Measurements from ENCODE around the gene AGO3.

- no peak for TF ChIP-seq FOSL1 (IDR thresholded peaks at IDR 0.05; ENCODE audit: low read depth)
- no peak for TF ChIP-seq JUND (IDR thresholded peaks at IDR 0.05)
- TF ChIP-seq CTCF (IDR thresholded peaks at IDR 0.05 in 2 of 3, conservative IDR thresholded peaks at IDR 0.05 in 1 of 3; ENCODE audit: borderline replicate concordance in 1 of 3, insufficient read depth in 1 of 3, low read depth in 2 of 3, low read length in 2 of 3) = no peak
- no peak for TF ChIP-seq SIN3A (IDR thresholded peaks at IDR 0.05; ENCODE audit: low read depth)
- TF ChIP-seq RAD21 (IDR thresholded peaks at IDR 0.05; ENCODE audit: low read depth) = no peak
- TF ChIP-seq ZNF274 (IDR thresholded peaks at IDR 0.05; ENCODE audit: low read depth, low read length) = no peak
- TF ChIP-seq POLR2A (IDR thresholded peaks at IDR 0.05; ENCODE audit: borderline replicate concordance, extremely low read depth, insufficient read depth, insufficient read length) = no peak
- no peak for TF ChIP-seq EZH2 (IDR thresholded peaks at IDR 0.05)
These were observed 158.7 kb downstream of the AGO3 start for GRCh38 chr1:36089393-36090121.

Data from HCT116 (cell line).